ENCODE results near the gene IRF4.

DNA sequence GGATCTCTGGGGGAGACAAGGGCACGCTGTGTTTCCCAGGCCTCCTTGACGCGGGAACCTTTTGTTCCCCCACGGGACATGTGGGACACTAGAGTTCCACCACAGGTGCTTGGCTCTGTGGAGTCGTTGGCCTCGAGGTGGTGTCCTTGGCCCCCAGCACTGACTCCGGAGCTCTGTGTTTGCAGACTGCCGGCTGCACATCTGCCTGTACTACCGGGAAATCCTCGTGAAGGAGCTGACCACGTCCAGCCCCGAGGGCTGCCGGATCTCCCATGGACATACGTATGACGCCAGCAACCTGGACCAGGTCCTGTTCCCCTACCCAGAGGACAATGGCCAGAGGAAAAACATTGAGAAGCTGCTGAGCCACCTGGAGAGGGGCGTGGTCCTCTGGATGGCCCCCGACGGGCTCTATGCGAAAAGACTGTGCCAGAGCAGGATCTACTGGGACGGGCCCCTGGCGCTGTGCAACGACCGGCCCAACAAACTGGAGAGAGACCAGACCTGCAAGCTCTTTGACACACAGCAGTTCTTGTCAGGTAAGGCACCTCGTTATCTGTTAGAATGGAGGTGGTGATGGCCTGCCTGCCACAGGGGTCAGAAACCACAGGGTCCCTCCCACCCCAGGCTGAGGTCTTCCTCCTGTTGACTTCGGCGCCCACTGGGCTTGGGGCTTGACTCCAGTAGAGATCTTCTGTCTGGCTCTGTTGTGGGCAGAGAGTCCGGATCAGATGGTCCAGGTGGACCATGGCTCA is 9.9 kb downstream of the IRF4 start:
- TF ChIP-seq, protein P1, sequence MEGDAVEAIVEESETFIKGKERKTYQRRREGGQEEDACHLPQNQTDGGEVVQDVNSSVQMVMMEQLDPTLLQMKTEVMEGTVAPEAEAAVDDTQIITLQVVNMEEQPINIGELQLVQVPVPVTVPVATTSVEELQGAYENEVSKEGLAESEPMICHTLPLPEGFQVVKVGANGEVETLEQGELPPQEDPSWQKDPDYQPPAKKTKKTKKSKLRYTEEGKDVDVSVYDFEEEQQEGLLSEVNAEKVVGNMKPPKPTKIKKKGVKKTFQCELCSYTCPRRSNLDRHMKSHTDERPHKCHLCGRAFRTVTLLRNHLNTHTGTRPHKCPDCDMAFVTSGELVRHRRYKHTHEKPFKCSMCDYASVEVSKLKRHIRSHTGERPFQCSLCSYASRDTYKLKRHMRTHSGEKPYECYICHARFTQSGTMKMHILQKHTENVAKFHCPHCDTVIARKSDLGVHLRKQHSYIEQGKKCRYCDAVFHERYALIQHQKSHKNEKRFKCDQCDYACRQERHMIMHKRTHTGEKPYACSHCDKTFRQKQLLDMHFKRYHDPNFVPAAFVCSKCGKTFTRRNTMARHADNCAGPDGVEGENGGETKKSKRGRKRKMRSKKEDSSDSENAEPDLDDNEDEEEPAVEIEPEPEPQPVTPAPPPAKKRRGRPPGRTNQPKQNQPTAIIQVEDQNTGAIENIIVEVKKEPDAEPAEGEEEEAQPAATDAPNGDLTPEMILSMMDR (conservative IDR thresholded peaks at IDR 0.05; ENCODE audit: low read depth, low read length): no peak
- TF ChIP-seq EZH2 (IDR thresholded peaks at IDR 0.05; ENCODE audit: borderline replicate concordance, low read depth, low read length, poor library complexity, severe bottlenecking): no peak

Data from A673 (cell line).